ENCODE results near the gene GIGYF1.

Gene GIGYF1

DNA sequence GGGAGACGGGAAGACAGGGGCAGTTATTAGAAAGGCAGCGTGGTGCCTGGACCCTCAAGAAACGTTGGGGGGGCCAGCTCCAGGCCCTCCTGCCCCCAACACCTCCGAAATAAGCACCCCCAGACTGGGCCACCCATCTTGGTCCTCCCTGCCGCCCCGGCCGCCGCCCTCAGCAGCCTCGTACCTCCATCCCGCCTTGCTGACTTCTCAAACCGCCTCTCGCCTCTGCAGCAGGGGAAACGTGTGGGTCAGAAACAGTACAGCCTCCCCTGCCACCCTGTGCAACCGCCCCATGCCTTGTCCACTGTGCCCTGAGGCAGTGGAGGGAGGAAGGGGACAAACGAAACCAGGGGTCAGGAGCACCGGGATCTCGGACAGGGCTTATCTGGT lies 7.2 kb downstream of the GIGYF1 start:
- no peak for DNase-seq (ENCODE audit: low read depth)
- H3K4me3 ChIP-seq (ENCODE audit: low read length), result no peak overlapping the region
- no peak for TF ChIP-seq CTCF (conservative IDR thresholded peaks at IDR 0.05; ENCODE audit: low read depth, low read length)

- no peak overlapping the region for H3K4me3 ChIP-seq (ENCODE audit: low read length)
- DNase-seq (ENCODE audit: low read depth), result no peak
- TF ChIP-seq CTCF (conservative IDR thresholded peaks at IDR 0.05; ENCODE audit: low read depth, low read length), result no peak
Observed at GRCh38 chr7:100686201-100686821, 7.7 kb downstream of the GIGYF1 start.

- DNase-seq (ENCODE audit: low read depth), result no peak
- no peak for TF ChIP-seq CTCF (conservative IDR thresholded peaks at IDR 0.05; ENCODE audit: low read depth, low read length)
- H3K4me3 ChIP-seq (ENCODE audit: low read length), result no peak overlapping the region
Observed at GRCh38 chr7:100685631-100686145, 8.4 kb downstream of the GIGYF1 start.

DNA sequence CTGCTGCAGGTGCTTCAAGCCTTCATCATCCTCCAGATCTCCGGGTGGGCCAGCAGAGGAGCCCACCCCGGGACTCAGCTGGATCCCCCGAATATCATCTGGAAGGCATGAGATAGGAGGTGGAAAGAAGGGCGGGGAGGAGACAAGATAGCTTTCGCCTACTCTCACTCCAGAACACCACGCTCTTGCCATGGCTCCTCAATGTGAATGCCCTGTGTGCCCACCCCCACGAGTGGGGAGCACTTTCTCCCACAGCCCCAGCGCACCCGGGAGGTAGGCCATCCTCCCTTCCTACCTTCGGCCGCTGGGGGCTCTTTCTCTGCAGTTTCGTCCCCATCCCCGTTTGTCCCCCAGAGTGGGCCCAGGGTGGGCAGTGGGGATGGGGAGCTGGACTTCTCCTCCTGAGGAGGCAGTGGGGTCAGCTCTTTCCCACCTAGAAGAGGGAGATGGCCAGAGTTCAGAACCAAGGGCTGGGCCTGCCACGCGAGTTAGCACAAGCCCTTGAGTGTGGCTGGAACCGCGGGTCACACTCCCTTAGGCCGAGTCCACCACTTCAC lies 8.9 kb downstream of the GIGYF1 start:
- TF ChIP-seq CTCF (conservative IDR thresholded peaks at IDR 0.05; ENCODE audit: low read depth, low read length), result no peak
- H3K4me3 ChIP-seq (ENCODE audit: low read length), result no peak overlapping the region
- no peak for DNase-seq (ENCODE audit: low read depth)

DNA sequence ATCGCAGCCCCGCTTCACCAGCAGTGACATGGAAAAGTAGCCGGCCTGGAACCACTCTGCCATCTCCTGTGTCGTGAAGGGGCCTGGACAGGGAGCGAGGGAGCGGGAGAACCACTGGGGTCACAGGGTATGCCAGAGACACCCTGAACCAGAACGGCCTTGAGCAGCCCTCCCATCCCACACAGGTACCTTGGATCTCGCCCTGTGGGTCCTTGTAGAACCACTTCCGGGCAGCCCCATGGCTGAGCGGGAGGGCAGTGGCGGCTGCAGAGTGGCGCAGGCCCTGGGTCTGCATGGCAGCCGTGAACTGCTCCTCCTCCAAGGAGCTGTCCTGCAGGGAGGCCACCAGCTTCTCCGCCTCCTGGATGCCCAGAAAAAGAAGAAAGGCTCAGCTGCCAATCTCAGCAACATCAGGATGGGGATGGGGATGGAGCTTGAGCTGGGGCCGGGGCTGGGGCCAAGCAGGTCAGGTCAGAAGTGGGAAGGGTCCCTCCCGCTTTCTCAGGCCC lies 9.5 kb downstream of the GIGYF1 start:
- TF ChIP-seq CTCF (conservative IDR thresholded peaks at IDR 0.05; ENCODE audit: low read depth, low read length), result no peak
- DNase-seq (ENCODE audit: low read depth), result no peak
- H3K4me3 ChIP-seq (ENCODE audit: low read length), result no peak overlapping the region

DNA sequence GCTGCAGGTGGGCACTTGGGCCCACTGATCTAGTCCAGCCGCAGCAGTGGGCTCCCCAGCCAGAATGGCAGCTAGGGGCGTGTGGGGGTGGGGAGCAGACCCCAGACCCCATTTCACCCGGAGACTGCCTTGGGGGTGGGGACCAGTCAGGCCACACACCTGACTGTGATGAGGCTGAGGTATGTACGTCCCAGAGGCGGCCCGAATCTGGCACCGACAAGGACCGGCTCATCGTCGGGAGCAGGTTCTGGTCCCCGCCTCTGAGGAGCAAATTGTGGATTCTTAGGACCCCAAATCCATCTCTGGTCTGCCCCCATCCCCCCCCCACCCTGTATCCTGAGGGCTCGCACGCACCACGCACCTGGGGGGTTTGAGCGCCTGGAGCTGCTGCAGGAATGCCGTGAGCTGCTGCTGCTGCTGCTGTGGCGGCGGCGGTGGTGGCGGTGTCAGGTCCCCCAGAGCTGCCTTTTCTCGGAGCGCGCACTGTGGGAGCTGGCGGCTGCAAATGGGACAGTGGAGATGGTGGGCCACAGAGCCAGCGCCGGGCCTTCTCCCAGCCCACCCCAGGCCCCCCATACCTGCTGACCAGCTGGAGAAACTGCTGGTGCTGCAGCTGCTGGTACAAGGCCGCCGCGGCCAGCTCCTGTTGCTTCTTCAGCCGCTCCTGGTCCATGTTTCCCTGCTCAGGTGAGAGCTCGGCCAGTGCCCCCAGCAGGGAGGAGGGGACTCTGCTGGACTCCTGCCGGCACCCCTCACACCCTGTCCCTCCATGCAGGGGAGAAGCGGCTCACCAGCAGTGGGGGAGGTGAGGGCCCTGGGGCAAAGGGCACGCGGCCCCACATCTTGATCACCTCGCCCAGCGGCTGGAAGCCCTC lies 10.2 kb downstream of the GIGYF1 start:
- no peak overlapping the region for H3K4me3 ChIP-seq (ENCODE audit: low read length)

More for the DNA sequence above, 10.2 kb downstream of the GIGYF1 start:
- no peak for DNase-seq (ENCODE audit: low read depth)
- TF ChIP-seq CTCF (conservative IDR thresholded peaks at IDR 0.05; ENCODE audit: low read depth, low read length), result no peak

Measured in retinal pigment epithelial cell (primary cell).